Liver (tissue), 9 donors: ENCODE measurements around the gene ALDH3A1. TPM values are rescaled to one million over a fixed set of nuclear protein-coding genes. Genes with fewer than 3 reads are reported as not detected.

Source experiments
- DNase-seq: peaks from one replicate; pipeline ENCODE4 v3.0.0-alpha.2; 2017; ENCODE audit warnings: low spot score
- H3K27ac ChIP-seq, 2 donors: one replicate each; pipeline ENCODE4 v1.7.0; 2013; ENCODE audit warnings: inconsistent platforms in 2 of 2, low read length in 2 of 2, control low read depth in 1 of 2, low read depth in 1 of 2, mild to moderate bottlenecking in 1 of 2
- H3K27me3 ChIP-seq, 4 donors: one replicate each; pipeline versions ENCODE4 v1.6.1 to v1.7.0; 2013; ENCODE audit warnings: low read length in 3 of 4, inconsistent platforms in 1 of 4, mild to moderate bottlenecking in 1 of 4, moderate library complexity in 1 of 4; ENCODE audit not compliant: control insufficient read depth in 4 of 4, insufficient read depth in 4 of 4
- H3K36me3 ChIP-seq, 4 donors: one replicate each; pipeline versions ENCODE4 v1.6.1 to v1.7.0; 2013; ENCODE audit warnings: low read length in 3 of 4, mild to moderate bottlenecking in 3 of 4, low read depth in 1 of 4, moderate library complexity in 1 of 4; ENCODE audit not compliant: control insufficient read depth in 4 of 4, insufficient read depth in 3 of 4
- H3K4me1 ChIP-seq, 4 donors: one replicate each; pipeline versions ENCODE4 v1.6.1 to v1.7.0; 2013; ENCODE audit warnings: low read length in 3 of 4, mild to moderate bottlenecking in 3 of 4, moderate library complexity in 1 of 4; ENCODE audit not compliant: control insufficient read depth in 4 of 4, insufficient read depth in 4 of 4
- H3K4me3 ChIP-seq, 3 donors: one replicate each; pipeline versions ENCODE4 v1.6.1 to v1.7.0; 2013; ENCODE audit warnings: low read length in 3 of 3, control low read depth in 1 of 3, low read depth in 1 of 3, mild to moderate bottlenecking in 1 of 3
- H3K9ac ChIP-seq, 2 donors: one replicate each; pipeline ENCODE4 v1.7.0; 2013; ENCODE audit warnings: low read length in 2 of 2, mild to moderate bottlenecking in 2 of 2, moderate library complexity in 2 of 2, control low read depth in 1 of 2, low read depth in 1 of 2
- H3K9me3 ChIP-seq, 4 donors: one replicate each; pipeline versions ENCODE4 v1.6.1 to v1.7.0; 2013; ENCODE audit warnings: low read length in 3 of 4; ENCODE audit not compliant: control insufficient read depth in 4 of 4
- EGR1 ChIP-seq, 2 donors: IDR thresholded peaks; 2 replicates each; pipeline ENCODE4 v1.6.1; 2016 to 2018; ENCODE audit warnings: antibody characterized with exemption in 2 of 2, low read depth in 2 of 2
- FOXA1 ChIP-seq: IDR thresholded peaks from 2 replicates; pipeline ENCODE4 v1.6.1; 2016; ENCODE audit warnings: antibody characterized with exemption
- FOXA2 ChIP-seq: IDR thresholded peaks from 2 replicates; pipeline ENCODE4 v1.6.1; 2016; ENCODE audit warnings: antibody characterized with exemption
- HNF4A ChIP-seq, 2 donors: conservative IDR thresholded peaks; 2 replicates each; pipeline ENCODE4 v1.6.1; 2016; ENCODE audit warnings: antibody characterized with exemption in 2 of 2, mild to moderate bottlenecking in 2 of 2
- HNF4G ChIP-seq: IDR thresholded peaks from 2 replicates; pipeline ENCODE4 v1.6.1; 2016; ENCODE audit warnings: antibody characterized with exemption
- JUND ChIP-seq, 2 donors: IDR thresholded peaks; 2 replicates each; pipeline ENCODE4 v1.6.1; 2016; ENCODE audit warnings: antibody characterized with exemption in 2 of 2
- MAX ChIP-seq: IDR thresholded peaks from 2 replicates; pipeline ENCODE4 v1.6.1; 2016; ENCODE audit warnings: antibody characterized with exemption
- NR2F2 ChIP-seq: IDR thresholded peaks from 2 replicates; pipeline ENCODE4 v1.6.1; 2016; ENCODE audit warnings: antibody characterized with exemption
- RAD21 ChIP-seq, 2 donors: IDR thresholded peaks; 2 replicates each; pipeline ENCODE4 v1.6.1; 2016; ENCODE audit warnings: antibody characterized with exemption in 2 of 2, mild to moderate bottlenecking in 2 of 2
- RXRA ChIP-seq, 2 donors: IDR thresholded peaks; 2 replicates each; pipeline ENCODE4 v1.6.1; 2017 to 2018; ENCODE audit warnings: antibody characterized with exemption in 2 of 2, mild to moderate bottlenecking in 1 of 2
- TAF1 ChIP-seq: conservative IDR thresholded peaks from 2 replicates; pipeline ENCODE4 v1.6.1; 2016; ENCODE audit warnings: antibody characterized with exemption, mild to moderate bottlenecking
- YY1 ChIP-seq: IDR thresholded peaks from 2 replicates; pipeline ENCODE4 v1.6.1; 2016; ENCODE audit warnings: antibody characterized with exemption, mild to moderate bottlenecking
- ZBTB33 ChIP-seq: IDR thresholded peaks from 2 replicates; pipeline ENCODE4 v1.6.1; 2016; ENCODE audit warnings: antibody characterized with exemption
- WGBS: extraction: QIAGEN DNeasy Blood & Tissue Kit; methylation state at CpG from one replicate; pipeline ENCODE4 v1.1.7; 2013; 5-methylcytosine and 5-hydroxymethylcytosine counted together
- polyA plus RNA-seq, 2 donors: library from polyadenylated mRNA; stranded (reverse) in 1 of 2; unstranded in 1 of 2; fragments of 200-250 nt in 1 of 2; fragments of >200 nt in 1 of 2; fragmentation: Nextera tagmentation in 1 of 2; extraction: Ambion mirVana in 1 of 2; gene quantifications; one replicate each; pipeline versions ENCODE4 v1.2.1 to v1.2.3, GENCODE V29; 2013 to 2015
- total RNA-seq, 2 donors: library from RNA; depleted of rRNA; stranded (reverse); fragments of >200 nt; gene quantifications; one replicate each; pipeline ENCODE4 v1.2.3, GENCODE V29; 2014
- TF ChIP-seq, protein P1 (sequence below): IDR thresholded peaks from 2 replicates; pipeline ENCODE4 v1.6.1; 2016; ENCODE audit warnings: antibody characterized with exemption
- TF ChIP-seq, protein P2 (sequence below): IDR thresholded peaks from 2 replicates; pipeline ENCODE4 v1.6.1; 2016; ENCODE audit warnings: antibody characterized with exemption, mild to moderate bottlenecking
- donor health status: healthy.
- donor health status: healthy.
- donor health status: healthy.
- donor health status: healthy.
- donor health status: healthy.

The ALDH3A1 gene
- total and polyA plus RNA-seq, 4 donors, result 0.09 to 3.2 (median 0.22) TPM

- TF ChIP-seq TAF1, result no peak
- TF ChIP-seq FOXA2, result no peak
- H3K4me3 ChIP-seq, result no peak overlapping the region
- no peak for DNase-seq
- no peak overlapping the region for H3K27ac ChIP-seq
- no peaks in the 10 kb centered on the region for H3K27me3 ChIP-seq
- H3K9ac ChIP-seq, result no peak overlapping the region
- peaks cover 0 to 13% (median 4%) of the 10 kb centered on the region in 4 donors for H3K36me3 ChIP-seq
- WGBS, result 87% methylated on average over 9 of the region's 9 CpGs
- H3K9me3 ChIP-seq, result no peaks in the 10 kb centered on the region
- peaks cover 0 to 2% (median 0%) of the 10 kb centered on the region in 4 donors for H3K4me1 ChIP-seq
These were observed 33.7 kb upstream of the ALDH3A1 start for GRCh38 chr17:19781488-19782458.

DNA sequence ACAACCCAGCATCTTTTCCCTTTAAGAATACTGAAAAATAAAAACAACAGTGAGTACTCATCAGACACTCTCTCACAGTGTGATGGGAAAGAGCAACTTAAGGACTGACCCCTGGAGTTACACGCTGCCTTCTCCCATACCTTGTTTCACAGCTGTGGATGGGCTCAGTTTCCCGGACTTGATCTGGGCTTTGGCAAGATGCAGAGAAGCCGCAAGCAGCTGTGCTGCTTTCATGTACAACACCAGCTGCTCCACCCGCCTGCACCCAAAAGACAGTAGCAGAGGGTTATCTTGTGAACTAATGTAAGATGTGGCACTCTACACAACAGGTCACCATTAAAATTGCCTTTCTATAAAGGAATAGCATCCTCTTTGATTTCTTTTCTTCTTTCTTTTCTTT, 32.7 kb upstream of the ALDH3A1 start:
- Histone ChIP-seq H3K36me3 (peaks cover 0 to 20% (median 8%) of the 10 kb centered on the region in 4 donors), H3K9me3 (no peaks in the 10 kb centered on the region), H3K27ac (no peak overlapping the region), H3K27me3 (no peaks in the 10 kb centered on the region), H3K4me3 (no peak overlapping the region), H3K4me1 (peaks cover 0 to 2% (median 0%) of the 10 kb centered on the region in 4 donors), H3K9ac (no peak overlapping the region)
- no peak for DNase-seq
- WGBS, result 95% methylated on average over 4 of the region's 4 CpGs
- TF ChIP-seq HNF4A (conservative IDR thresholded peaks at IDR 0.05) (no peak), TAF1 (no peak), HNF4G (no peak), ZBTB33 (no peak), JUND (IDR thresholded peaks at IDR 0.05) (no peak), RXRA (IDR thresholded peaks at IDR 0.05) (no peak), FOXA1 (no peak)
- TF ChIP-seq, protein P1, sequence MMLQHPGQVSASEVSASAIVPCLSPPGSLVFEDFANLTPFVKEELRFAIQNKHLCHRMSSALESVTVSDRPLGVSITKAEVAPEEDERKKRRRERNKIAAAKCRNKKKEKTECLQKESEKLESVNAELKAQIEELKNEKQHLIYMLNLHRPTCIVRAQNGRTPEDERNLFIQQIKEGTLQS, result no peak

GRCh38 chr17:19773534-19773933, 25.4 kb upstream of the ALDH3A1 start:
- Histone ChIP-seq H3K36me3 (peaks cover 0 to 22% (median 11%) of the 10 kb centered on the region in 4 donors), H3K9me3 (no peaks in the 10 kb centered on the region), H3K27me3 (no peaks in the 10 kb centered on the region), H3K4me3 (no peak overlapping the region), H3K4me1 (no peaks in the 10 kb centered on the region), H3K27ac (no peak overlapping the region), H3K9ac (no peak overlapping the region)
- DNase-seq, result no peak
- 94% methylated on average over 6 of the region's 6 CpGs for WGBS
- TF ChIP-seq RAD21 (IDR thresholded peaks at IDR 0.05), result no peak
- TF ChIP-seq, protein P2, sequence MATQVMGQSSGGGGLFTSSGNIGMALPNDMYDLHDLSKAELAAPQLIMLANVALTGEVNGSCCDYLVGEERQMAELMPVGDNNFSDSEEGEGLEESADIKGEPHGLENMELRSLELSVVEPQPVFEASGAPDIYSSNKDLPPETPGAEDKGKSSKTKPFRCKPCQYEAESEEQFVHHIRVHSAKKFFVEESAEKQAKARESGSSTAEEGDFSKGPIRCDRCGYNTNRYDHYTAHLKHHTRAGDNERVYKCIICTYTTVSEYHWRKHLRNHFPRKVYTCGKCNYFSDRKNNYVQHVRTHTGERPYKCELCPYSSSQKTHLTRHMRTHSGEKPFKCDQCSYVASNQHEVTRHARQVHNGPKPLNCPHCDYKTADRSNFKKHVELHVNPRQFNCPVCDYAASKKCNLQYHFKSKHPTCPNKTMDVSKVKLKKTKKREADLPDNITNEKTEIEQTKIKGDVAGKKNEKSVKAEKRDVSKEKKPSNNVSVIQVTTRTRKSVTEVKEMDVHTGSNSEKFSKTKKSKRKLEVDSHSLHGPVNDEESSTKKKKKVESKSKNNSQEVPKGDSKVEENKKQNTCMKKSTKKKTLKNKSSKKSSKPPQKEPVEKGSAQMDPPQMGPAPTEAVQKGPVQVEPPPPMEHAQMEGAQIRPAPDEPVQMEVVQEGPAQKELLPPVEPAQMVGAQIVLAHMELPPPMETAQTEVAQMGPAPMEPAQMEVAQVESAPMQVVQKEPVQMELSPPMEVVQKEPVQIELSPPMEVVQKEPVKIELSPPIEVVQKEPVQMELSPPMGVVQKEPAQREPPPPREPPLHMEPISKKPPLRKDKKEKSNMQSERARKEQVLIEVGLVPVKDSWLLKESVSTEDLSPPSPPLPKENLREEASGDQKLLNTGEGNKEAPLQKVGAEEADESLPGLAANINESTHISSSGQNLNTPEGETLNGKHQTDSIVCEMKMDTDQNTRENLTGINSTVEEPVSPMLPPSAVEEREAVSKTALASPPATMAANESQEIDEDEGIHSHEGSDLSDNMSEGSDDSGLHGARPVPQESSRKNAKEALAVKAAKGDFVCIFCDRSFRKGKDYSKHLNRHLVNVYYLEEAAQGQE, result no peak
- no peak for TF ChIP-seq MAX
- TF ChIP-seq TAF1, result no peak
- TF ChIP-seq HNF4A (conservative IDR thresholded peaks at IDR 0.05), result no peak
- TF ChIP-seq FOXA2, result no peak
- TF ChIP-seq YY1, result no peak
- TF ChIP-seq NR2F2, result no peak
- TF ChIP-seq EGR1 (IDR thresholded peaks at IDR 0.05; ENCODE audit: low read depth in 2 of 2), result no peak
